T-helper 1 cell treated with Interleukin-12 subunit alpha and Interleukin-12 subunit beta and Interleukin-4 antibody, amounts not matched to agents 30 μg/mL and 1 μg/mL, for 36 hours (primary cell): ENCODE measurements around the gene RAB6B.

Experiments
- H3K27ac Mint-ChIP-seq: one replicate; pipeline ENCODE4 v1.8.0; 2021; ENCODE audit warnings: mild to moderate bottlenecking, mixed read lengths
- H3K27me3 Mint-ChIP-seq: one replicate; pipeline ENCODE4 v1.8.0; 2021; ENCODE audit warnings: low read depth, mixed read lengths
- H3K36me3 Mint-ChIP-seq: one replicate; pipeline ENCODE4 v1.8.0; 2021; ENCODE audit warnings: low read depth, mixed read lengths
- H3K4me1 Mint-ChIP-seq: one replicate; pipeline ENCODE4 v1.8.0; 2021; ENCODE audit warnings: low read depth, mixed read lengths
- H3K4me3 Mint-ChIP-seq: one replicate; pipeline ENCODE4 v1.8.0; 2021; ENCODE audit warnings: mild to moderate bottlenecking, moderate library complexity, mixed read lengths
- H3K9me3 Mint-ChIP-seq: one replicate; pipeline ENCODE4 v1.8.0; 2021; ENCODE audit warnings: mixed read lengths

RAB6B gene

DNA sequence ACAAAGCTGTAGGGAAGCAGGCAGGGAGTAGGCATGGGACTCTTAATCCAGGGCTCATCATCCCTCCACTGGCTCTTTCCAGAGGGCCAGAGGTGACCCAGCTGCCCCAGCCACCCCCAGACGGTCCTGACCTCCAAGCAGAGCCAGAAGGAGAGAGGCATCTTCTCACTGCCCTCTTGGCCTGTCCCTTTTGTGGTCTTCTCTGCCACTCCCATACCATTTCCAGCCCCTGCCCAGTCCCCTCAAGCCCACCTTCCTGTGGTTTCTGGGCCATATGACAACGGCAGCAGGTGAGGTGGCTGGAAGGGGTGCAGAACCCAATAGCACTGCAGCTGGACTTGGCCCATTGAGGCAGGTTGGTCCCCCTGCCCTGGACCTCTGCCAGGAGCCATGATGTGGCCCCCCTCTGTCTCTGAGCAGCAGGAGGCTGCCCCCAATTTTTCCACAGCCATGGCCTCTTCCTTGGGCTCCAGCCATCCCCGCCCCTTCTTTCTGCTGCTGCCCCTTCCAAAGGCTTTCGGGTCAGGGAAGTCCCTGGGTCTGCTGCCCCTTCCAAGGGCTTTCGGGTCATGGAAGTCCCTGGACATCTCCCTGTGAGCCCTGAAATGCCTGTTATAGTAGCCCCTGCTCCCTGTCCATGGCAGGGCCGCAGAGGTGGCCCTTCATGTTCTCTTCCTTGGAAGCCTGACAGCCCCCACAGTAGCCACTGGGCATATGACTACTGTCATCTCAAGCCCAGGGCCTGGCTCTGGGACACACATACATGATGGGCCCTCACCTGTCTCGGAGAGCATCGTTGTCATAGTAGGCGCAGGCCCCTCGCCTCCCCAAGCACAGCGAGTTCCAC is 39.5 kb upstream of the RAB6B start:
- Mint-ChIP-seq H3K27ac (no peak overlapping the region), H3K27me3 (no peaks in the 10 kb centered on the region), H3K4me3 (no peak overlapping the region), H3K4me1 (no peaks in the 10 kb centered on the region), H3K9me3 (no peaks in the 10 kb centered on the region), H3K36me3 (no peaks in the 10 kb centered on the region)

GRCh38 chr3:133934073-133934970 is 38.6 kb upstream of the RAB6B start:
- H3K27ac Mint-ChIP-seq: no peak overlapping the region
- H3K27me3 Mint-ChIP-seq: peaks cover 5% of the 10 kb centered on the region
- no peaks in the 10 kb centered on the region for H3K9me3 Mint-ChIP-seq
- no peak overlapping the region for H3K4me3 Mint-ChIP-seq
- H3K36me3 Mint-ChIP-seq: no peaks in the 10 kb centered on the region
- no peaks in the 10 kb centered on the region for H3K4me1 Mint-ChIP-seq

GRCh38 chr3:133933097-133934024 is 37.7 kb upstream of the RAB6B start:
- no peak overlapping the region for H3K27ac Mint-ChIP-seq
- no peaks in the 10 kb centered on the region for H3K9me3 Mint-ChIP-seq
- H3K4me1 Mint-ChIP-seq: no peaks in the 10 kb centered on the region
- H3K27me3 Mint-ChIP-seq: peaks cover 12% of the 10 kb centered on the region
- H3K4me3 Mint-ChIP-seq: no peak overlapping the region
- no peaks in the 10 kb centered on the region for H3K36me3 Mint-ChIP-seq

- Mint-ChIP-seq H3K4me3 (no peak overlapping the region), H3K27me3 (peaks cover 18% of the 10 kb centered on the region), H3K27ac (no peak overlapping the region), H3K36me3 (no peaks in the 10 kb centered on the region), H3K9me3 (no peaks in the 10 kb centered on the region), H3K4me1 (peaks cover 6% of the 10 kb centered on the region)
These were observed 36.3 kb upstream of the RAB6B start for GRCh38 chr3:133932009-133932408.

GRCh38 chr3:133931084-133931483 is 35.4 kb upstream of the RAB6B start:
- no peak overlapping the region for H3K4me3 Mint-ChIP-seq
- no peaks in the 10 kb centered on the region for H3K9me3 Mint-ChIP-seq
- peaks cover 25% of the 10 kb centered on the region for H3K27me3 Mint-ChIP-seq
- no peak overlapping the region for H3K27ac Mint-ChIP-seq
- H3K36me3 Mint-ChIP-seq: no peaks in the 10 kb centered on the region
- peaks cover 6% of the 10 kb centered on the region for H3K4me1 Mint-ChIP-seq

DNA sequence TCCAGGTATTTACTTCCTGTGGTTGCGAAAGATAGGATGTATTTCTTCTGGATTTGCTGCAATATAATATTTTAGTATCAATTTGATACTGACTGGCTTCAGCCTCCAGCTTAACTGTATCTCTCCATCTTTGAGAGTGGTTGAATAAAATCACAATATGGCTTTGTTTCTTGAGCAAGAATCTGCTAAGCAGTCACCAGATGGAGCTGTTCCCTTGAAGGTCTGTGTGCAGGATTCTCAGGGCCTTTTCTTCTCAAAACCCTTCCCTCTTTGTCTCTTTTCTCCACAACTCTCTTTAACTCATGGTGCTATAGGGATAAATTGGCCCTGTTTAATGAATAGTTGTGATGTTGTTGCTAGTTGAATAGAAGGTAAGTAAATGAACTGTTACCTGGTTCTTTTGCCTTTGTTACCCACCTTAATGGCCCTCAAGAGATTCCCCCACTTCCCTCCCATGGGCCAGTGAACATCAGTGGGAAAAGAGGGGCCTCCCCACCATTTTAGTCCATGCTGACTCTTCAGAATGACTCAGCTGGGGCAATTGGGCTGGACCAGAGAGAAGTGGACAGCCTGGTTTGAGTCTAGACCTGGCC is 34.8 kb upstream of the RAB6B start:
- no peaks in the 10 kb centered on the region for H3K36me3 Mint-ChIP-seq
- H3K4me1 Mint-ChIP-seq: peaks cover 6% of the 10 kb centered on the region
- H3K9me3 Mint-ChIP-seq: no peaks in the 10 kb centered on the region
- H3K4me3 Mint-ChIP-seq: no peak overlapping the region
- H3K27me3 Mint-ChIP-seq: peaks cover 27% of the 10 kb centered on the region
- no peak overlapping the region for H3K27ac Mint-ChIP-seq

DNA sequence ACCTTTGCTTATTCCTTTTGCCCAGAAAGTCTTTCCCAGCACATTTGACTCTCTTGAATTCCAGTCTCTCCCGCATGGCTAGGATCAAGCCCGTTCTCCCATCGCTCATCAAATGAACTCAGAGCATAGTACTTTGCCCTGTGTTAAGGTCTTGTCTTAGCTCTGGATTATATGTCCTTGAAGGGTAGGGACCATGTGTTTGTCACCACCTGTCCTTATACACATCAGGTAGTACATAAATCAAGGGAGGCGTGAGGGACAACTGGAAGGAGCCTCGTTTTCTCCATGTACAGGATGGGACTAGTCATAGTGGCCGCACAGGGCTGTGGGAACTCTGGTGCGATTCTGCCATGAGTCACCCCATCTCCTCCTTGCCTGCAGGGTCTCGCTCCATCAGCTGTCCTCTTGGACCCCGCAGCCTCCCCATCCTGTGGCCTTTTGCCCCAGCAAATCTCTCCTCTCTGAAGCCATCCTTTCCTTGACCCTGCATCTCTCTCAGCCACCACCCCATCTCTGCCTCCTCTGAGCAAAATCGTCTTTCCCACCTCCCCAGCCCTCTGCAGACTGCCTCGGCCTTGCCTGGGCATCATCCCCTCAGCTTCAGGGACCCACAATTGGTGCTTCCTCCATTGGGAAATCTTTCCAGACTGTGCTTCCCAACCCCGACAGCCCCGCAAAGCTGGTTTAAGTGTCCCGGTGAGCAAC is 33.4 kb upstream of the RAB6B start:
- peaks cover 34% of the 10 kb centered on the region for H3K27me3 Mint-ChIP-seq
- no peak overlapping the region for H3K4me3 Mint-ChIP-seq

DNA sequence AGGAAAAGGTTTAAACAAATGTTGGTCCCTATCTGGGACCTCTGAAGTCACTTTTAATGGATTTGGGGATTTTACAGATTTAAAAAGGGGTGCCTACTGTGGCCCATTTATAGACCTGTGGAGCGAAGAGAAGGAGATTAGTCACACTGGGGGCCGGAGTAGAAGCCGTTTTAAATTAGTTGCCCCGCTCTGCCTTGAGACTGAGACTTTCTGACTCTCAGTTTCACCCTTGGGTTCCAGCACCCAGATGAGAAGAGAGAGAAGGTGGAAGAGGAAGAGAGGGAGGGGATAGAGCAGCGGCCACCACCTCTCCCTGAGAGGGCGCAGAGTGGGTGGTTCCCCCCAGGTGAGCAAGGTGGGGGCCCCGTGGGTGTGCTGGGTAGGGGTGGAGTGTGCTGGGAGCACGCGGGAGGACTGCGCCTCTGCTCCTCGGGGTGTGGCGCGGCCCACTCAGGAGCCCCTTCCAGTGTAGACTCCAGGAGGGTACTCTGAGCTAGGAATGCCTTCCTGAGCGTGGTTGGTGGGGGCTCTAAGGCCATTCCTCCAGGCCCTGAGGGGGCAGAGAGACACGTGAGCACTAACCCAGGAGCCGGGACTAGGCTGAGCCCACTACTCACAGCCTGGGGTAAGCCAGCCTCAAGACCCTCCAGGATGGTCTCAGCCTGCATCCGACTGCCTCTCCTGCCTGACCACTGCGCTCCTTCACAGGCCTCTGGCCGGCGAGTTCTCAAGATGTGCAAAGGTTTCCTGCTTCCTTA is 32.6 kb upstream of the RAB6B start:
- H3K27ac Mint-ChIP-seq: no peak overlapping the region
- peaks cover 34% of the 10 kb centered on the region for H3K27me3 Mint-ChIP-seq
- peaks cover 6% of the 10 kb centered on the region for H3K4me1 Mint-ChIP-seq
- H3K9me3 Mint-ChIP-seq: no peaks in the 10 kb centered on the region
- H3K4me3 Mint-ChIP-seq: no peak overlapping the region
- no peaks in the 10 kb centered on the region for H3K36me3 Mint-ChIP-seq

More for the DNA sequence above, 33.4 kb upstream of the RAB6B start:
- H3K4me1 Mint-ChIP-seq: peaks cover 6% of the 10 kb centered on the region
- no peaks in the 10 kb centered on the region for H3K9me3 Mint-ChIP-seq
- H3K27ac Mint-ChIP-seq: no peak overlapping the region
- no peaks in the 10 kb centered on the region for H3K36me3 Mint-ChIP-seq

- Mint-ChIP-seq H3K27ac (no peak overlapping the region), H3K4me1 (peaks cover 6% of the 10 kb centered on the region), H3K4me3 (peak overlapping the region; percentile 44)
These were observed 31.9 kb upstream of the RAB6B start for GRCh38 chr3:133927540-133928066.

DNA sequence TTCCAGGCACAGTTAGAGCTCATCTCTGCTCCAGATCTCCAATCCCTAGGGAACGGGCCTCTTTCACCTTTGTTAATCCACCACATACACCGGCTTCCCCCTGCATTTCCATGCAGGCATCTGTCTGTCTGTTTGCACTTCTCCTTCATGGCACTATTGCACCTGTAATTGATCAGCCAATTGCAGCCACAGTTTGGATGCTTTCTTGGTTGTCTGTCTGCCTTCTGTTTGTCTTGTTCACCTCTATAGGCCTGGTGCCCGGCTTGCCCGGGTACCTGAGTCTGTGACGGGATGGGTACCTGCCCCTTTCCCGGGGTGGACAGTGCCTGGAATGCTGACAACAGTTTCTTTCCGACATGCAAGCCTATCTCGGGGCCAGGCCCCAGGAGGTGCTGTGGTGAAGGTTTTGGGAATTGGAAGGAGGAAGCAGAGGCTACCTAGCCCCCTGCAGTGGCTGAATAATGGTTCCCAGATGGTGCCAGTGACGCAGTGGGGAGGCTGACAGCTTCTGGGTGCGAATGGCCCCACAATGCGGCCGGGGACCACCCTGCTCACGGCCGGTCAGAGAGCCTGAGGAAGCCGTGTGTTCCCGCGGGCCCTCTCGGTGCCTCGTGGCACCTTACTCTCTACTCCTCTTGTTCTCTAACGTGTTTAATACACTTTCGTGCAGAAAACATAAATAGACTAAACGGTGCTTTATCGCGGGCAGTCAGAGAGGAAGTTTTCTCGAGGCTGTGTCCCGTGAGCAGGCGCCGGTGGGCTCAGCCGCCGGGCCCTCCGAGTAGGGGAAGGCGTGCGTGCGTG is 31.3 kb upstream of the RAB6B start:
- Mint-ChIP-seq H3K4me3 (peak overlapping the region; percentile 47), H3K27ac (no peak overlapping the region), H3K4me1 (peaks cover 6% of the 10 kb centered on the region), H3K27me3 (peaks cover 38% of the 10 kb centered on the region), H3K9me3 (no peaks in the 10 kb centered on the region), H3K36me3 (no peaks in the 10 kb centered on the region)

More at GRCh38 chr3:133927540-133928066, 31.9 kb upstream of the RAB6B start:
- peaks cover 34% of the 10 kb centered on the region for H3K27me3 Mint-ChIP-seq
- H3K9me3 Mint-ChIP-seq: no peaks in the 10 kb centered on the region
- no peaks in the 10 kb centered on the region for H3K36me3 Mint-ChIP-seq

DNA sequence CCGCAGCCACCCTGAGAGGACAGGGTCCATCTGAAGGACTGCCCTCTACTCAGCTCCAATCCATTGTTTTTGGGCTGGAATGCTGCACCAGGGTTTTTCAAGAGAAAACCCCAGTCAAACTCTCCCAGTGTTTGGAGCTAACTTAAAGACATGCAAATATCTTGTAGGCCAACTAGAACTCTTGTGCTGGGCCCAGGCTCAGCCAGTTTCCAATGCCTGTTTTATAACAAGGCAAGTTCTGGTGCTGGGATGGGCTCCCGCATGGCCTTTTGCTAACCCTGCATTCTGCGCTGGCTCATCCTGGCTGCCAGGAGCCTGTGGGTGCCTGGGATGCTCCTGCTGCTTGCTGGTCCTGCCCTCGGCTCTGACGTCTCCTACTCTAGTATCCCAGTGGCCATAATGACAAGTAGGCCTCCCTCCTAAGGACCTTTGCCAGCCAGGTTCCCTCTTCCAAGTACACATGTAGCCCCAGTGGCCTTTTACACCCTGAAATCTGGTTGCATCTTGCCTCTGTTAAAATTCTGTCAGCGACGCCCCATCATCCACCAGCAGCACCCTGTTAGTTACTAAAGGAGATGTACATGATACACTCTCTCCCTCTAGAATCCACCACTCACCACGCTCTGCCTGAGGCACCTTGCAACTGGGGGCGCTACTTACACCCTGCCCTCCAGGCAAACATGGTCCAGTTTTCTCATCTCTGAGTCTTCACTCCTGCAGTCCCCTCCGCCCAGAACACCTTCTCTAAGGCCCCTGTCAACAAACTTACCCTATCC is 30.5 kb upstream of the RAB6B start:
- no peak overlapping the region for H3K4me3 Mint-ChIP-seq
- H3K36me3 Mint-ChIP-seq: no peaks in the 10 kb centered on the region
- H3K9me3 Mint-ChIP-seq: no peaks in the 10 kb centered on the region
- no peak overlapping the region for H3K27ac Mint-ChIP-seq
- H3K4me1 Mint-ChIP-seq: peaks cover 6% of the 10 kb centered on the region
- H3K27me3 Mint-ChIP-seq: peaks cover 38% of the 10 kb centered on the region
